Renal cortical epithelial cell (primary cell): ENCODE measurements around the gene SPATA31C1. TPM values are rescaled to one million over a fixed set of nuclear protein-coding genes. Genes with fewer than 3 reads are reported as not detected.
"Not testable (repeated sequence)": the region's sequence is repeated elsewhere in the genome, so short reads cannot be mapped to it uniquely, and the experiment has no call there.

Source experiments
- DNase-seq: peaks from one replicate; pipeline ENCODE4 v3.0.0-alpha.2; 2011; ENCODE audit warnings: low read depth
- total RNA-seq: library from RNA; depleted of rRNA; stranded (reverse); fragments of >200 nt; gene quantifications from 2 replicates; pipeline ENCODE4 v1.2.3, GENCODE V29; 2014

The SPATA31C1 gene
- total RNA-seq, 1 donor from 2014 or later: not detected

DNA sequence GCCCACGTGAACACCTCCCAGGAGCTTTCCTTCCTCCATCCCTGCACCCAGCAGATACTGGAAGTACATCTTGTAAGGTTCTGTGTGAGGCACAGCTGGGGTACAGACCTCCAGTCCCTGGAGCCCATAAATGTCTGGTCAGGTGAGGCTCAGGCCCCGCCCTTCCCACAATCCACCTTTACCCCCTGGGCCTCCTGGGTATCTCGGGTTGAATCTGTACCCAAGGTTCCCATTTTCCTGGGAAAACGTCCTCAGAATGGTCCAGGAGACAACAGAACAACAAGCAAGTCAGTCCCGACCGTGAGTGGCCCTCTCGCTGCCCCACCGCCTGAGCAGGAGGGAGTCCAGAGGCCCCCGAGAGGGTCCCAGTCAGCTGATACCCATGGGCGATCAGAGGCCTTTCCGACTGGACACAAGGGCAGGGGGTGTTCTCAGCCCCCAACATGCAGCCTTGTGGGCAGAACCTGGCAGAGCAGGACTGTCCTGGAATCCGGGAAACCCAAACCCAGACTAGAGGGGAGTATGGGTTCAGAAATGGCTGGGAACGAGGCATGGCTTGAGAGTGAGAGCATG lies 30.7 kb upstream of the SPATA31C1 start:
- DNase-seq: no peak

DNA sequence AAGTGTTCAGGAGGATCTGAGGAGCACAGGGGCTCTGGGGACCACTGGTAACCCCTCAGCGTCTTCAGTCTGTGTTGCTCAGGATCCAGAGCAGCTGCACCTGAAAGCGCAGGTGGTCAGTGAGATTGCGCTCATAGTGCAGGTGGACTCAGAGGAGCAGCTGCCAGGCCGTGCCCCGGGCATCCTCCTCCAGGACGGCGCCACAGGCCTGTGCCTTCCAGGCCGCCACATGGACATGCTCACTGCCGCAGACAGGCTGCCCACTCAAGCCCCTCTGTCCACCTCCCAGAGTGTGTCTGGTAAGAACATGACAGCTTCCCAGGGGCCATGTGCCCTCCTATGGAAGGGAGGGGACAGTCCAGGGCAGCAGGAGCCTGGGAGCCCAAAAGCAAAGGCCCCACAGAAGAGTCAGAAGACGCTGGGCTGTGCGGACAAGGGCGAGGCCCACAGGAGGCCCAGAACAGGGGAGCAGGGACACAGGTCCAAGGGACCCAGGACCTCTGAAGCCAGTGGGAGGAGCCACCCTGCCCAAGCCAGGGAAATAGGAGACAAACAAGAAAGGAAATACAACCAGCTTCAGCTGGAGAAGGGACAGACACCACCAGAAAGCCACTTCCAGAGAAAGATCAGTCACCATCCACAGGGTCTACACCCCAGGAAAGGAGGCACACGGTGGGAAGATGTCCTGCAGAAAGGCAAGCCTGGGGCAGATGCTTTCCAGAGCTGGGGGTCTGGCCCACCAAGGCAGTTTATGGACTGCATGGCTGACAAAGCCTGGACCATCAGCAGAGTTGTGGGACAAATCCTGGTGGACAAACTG lies 29.9 kb upstream of the SPATA31C1 start:
- DNase-seq: no peak

DNA sequence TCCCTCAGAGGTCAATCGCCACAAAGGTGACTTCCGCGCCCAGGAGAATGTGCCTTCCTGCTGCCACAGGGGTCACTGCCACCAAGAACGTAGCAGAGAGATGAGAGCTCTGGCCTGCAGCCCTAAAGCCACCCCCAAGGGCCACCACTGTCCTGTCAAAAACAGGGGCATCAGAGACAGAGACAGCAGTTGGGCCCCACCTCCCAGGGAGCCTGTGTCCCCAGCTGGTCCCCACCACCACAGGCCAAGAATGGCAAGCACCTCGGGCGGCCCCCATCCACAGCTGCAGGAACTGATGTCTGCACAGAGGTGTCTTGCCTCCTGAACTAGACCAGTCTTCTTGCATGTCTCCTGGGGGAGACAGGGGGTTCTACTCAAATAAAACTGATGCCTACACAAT lies 29.3 kb upstream of the SPATA31C1 start:
- DNase-seq: no peak

DNA sequence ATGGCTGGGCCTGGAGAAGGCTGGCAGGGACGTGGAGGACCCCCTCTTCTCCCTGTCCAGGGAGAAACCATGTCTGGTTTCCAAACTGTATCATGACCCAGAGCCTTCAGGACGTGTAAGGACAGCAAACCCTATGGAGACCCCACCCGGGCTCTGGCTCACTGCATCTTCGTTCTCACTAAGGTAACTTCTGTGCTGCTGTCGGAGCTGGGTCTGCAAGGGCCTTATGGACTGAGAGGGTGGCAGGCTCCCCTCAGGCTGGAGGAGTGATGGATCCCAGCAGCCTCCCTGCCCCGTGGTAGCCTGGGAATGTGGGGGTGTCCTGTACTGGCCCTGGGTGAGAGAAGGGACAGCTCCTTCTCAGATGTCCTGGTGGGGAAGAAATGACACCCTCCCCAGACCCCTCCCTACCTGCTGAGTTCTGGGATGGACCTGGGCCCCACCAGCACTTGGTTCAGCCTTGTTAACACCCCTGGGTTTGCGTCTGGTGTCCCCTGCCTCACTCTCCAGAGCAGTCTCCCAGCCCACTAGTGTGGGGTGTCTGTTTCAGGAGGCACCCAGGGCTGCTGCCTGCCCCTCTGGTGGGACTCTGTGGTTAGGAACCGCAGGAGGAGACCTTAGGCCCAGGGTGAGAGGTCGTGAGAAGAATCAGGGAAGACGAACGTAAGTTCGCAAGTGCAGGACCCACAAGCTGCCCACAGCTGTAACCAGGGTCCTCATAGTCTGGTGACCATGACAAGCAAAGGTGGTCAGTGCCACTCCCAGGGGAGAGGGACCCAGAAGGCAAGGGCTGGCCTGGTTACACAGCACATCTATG lies 28.5 kb upstream of the SPATA31C1 start:
- DNase-seq: no peak

DNA sequence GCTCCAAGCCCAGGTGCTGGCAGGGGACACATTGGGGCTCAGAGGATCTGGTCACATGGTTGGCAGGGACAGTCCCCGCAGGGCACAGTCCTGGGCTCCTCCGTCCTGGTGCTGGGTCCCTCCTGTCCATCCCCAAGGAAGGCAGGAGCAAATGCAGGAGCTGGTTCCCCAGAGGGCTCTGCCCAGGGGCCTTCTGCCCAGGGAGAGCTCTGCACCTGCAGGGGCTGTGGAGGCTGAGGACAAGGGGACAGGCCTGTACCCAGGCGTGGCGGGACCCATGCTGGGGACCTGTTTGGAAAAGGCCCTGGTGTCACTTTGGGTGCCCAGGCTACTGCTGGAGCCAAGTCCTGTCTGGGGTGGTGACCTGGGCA lies 27.9 kb upstream of the SPATA31C1 start:
- DNase-seq: no peak

DNA sequence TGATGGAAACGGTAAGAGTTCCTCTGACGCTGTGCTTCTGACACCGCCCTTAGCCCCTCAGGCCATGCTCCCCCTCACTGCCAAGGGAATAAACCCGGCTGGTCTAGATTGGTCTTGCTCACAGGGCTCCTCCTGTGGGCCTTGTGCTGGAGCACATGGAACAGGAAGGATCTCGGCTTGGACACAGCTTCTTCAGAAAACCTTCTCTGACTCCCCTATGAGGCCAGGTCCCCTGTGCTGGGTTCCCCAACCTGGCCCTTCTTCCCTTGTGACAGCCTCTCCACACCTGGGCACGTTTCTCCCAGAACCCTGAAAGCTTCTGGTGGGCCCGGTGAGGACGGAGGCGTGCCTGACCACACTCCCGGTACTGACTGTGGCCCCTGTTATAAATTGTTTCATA lies 26.9 kb upstream of the SPATA31C1 start:
- no peak for DNase-seq

DNA sequence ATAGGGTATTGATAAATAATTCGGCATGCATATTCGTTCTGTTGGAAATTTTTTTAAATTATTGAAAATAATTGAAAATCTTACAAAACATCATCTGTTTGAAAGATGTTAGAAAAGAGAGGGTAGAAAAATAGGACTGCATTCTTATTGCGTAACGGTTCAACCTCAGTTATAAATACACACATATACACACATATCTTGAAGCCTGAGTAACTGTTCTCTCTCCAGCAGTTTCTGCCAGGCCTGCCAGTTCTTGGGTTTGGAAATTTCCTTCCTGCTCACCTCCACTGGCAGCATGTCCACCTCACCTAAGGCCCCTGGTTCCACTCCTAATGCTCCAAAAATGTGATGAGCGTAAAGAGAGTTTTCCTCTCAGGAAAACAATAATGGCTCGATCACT lies 26.0 kb upstream of the SPATA31C1 start:
- DNase-seq: no peak

DNA sequence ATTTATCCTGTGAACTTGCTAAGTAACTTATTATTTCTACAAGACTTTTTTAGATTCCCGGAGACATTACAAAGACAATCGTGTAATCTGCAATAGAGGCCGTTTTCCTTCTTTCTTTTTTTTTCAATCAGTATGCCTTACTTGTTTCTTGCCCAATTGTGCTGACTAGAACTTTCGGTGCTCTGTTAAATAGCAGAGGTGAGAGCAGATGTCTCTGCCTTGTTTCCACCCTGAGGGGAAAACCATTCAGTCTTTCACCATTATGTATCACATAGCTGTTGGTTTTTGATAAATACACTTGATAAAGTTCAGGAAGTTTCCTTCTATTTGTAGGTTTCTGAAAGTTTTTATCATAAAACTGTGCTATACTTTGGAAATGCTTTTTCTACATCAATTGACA lies 24.8 kb upstream of the SPATA31C1 start:
- DNase-seq: no peak

DNA sequence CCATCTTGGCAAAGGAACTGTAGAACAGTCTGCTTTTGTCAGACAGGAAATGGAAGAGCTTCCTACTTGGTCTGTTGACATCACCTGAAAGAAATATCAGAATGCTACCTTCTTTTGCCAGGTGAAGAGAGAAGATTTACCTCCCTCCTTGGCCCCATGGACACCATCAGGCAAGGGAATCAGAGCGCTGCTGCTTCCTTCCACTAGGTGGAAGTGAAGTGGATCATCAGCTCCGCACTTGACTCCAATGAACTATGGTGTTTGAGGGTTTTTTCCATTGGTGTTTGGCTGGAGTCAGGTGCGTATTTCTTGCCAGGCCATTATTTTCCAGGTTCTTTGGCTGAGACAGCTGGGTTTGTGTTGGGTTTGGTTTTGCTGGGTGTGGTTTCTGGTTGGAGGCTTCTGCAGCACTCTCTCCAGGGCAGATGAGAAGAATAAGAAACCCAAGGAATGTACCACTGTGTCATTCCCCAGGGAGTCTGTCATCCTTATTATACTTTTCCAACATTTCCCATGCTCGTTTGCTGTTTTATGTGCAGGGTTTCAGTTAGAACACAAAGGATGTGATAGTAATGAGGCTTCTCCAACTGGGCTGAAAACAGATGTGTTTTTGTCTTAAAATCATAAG lies 22.6 kb upstream of the SPATA31C1 start:
- DNase-seq: no peak

DNA sequence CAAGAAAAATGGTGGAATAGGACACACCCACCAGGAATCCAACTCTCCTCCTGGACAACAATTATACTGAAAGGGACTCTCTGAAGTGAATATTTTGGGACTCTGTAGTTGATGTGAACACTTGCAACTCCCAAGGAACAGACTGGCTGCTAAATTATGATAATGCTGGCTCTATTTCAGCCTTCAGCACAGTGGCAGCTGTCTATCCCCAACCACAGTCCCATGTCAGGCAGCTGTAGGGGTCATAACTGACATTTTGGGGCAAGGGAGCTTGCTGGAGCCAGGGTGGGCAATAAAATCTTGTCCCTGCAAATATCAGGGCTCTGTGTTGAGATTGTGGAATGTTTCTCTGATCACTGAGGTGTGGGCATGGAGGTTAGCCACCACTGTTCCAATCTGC lies 20.9 kb upstream of the SPATA31C1 start:
- no peak for DNase-seq

DNA sequence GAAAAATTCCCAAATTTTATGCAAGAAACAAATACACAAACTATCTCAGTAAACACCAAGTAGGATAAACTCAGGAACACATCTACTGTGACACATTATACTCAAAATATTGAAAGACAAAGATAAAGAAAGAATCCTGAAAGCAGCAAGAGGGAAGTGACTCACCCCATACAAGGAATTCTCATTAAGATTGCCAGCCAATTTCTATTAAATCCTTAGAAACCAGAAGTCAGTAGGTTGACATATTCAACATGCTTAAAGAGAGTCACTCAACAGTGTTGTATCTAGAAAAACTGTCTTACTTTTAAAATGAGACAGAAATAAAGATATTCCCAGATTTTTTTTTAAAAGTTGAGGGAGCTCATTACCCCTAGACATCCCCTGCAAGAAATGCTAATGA lies 19.6 kb upstream of the SPATA31C1 start:
- DNase-seq: peak; percentile 13

DNA sequence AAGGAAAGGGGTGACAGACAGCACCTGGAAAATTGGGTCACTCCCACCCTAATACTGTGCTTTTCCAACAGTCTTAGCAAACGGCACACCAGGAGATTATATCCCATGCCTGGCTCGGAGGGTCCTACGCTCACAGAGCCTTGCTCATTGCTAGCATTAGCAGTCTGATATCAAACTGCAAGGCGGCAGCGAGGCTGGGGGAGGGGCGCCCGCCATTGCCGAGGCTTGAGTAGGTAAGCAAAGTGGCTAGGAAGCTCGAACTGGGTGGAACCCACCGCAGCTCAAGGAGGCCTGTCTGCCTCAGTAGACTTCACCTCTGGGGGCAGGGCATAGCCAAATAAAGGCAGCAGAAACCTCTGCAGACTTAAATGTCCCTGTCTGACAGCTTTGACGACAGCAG lies 15.4 kb upstream of the SPATA31C1 start:
- DNase-seq: not testable (repeated sequence)

DNA sequence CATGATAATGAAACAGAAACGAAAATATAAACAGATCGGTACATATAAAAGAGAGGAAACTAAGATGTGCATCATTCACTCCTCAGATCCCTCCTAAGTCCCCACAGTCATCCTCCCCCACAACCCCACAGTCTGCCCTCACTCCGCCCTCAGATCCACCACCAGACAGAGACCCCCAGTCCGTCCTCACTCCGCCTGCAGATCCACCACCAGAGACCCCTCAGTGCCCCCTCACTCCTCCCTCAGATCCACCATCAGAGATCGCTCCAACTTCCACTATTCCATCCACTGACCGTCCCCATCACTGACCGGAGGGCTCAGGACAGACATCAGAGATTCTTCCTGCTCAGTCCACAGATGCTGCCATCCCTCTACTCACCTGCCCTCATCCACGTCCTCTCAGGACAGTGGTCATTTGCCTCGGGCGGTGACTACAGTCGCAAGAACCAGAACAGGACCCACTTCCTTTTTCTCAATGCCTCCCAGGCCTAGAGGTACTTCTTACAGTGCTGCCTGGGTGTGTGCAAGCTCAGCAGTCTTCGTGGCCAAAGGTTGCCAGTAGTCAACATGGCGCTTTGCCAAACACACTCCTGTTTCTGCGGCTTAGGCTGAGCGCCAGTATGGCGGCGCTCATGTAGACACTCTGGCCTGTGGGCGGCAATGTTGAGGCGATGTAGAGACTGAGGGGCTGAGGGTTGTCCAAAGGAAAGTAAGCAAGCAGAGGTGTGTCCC lies 8.3 kb upstream of the SPATA31C1 start:
- DNase-seq: peak; percentile 83

DNA sequence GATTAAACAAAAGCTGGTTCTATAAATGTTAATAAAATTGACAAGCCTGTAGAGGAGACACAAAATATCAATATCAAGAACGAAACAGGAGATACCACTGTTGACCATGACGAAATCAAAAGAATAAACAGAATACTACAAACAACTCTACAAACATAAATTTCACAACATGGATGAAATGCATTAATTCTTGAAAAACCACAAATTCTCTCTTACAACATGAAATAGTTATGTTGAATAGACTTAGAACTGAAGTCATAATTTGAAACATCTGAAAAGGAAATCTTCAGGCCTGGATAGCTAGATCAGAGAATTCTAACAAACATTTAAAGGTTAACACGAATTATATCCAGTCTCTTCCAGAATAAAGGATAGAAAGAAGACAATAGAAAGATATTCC lies 6.9 kb upstream of the SPATA31C1 start:
- DNase-seq: no peak

DNA sequence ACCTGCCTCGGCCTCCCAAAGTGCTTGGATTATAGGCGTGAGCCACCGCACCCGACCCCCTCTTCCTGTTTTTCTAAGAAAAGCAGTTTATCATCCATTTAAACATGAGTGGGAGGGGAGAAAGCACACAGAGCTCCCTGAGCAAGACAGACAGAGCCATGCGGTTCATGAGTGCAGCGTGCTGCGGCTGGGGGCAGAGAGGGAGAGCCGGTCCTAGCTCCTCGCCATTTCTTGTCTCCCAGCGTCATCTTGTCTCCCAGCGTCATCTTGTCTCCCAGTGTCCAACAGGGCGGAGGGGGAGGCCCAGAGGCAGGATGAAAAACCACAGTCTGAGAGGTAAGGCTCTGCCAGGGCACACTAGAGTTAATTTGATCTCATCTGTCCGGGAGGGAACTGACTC lies 1.3 kb downstream of the SPATA31C1 start:
- DNase-seq: not testable (repeated sequence)

DNA sequence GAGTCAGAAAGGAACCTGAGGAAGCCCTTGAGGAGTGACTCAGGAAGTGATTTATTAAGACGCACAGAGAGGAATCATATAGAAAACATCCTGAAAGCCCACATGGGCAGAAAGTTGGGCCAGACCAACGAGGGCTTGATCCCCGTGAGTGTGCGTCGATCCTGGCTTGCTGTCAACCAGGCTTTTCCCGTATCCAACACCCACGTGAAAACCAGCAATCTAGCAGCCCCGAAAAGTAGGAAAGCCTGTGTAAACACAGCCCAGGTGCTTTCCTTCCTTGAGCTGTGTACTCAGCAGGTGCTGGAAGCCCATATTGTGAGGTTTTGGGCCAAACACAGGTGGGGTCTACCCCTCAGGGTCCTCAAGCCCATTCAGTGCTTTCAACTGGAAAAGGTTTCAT lies 3.8 kb downstream of the SPATA31C1 start:
- DNase-seq: not testable (repeated sequence)

DNA sequence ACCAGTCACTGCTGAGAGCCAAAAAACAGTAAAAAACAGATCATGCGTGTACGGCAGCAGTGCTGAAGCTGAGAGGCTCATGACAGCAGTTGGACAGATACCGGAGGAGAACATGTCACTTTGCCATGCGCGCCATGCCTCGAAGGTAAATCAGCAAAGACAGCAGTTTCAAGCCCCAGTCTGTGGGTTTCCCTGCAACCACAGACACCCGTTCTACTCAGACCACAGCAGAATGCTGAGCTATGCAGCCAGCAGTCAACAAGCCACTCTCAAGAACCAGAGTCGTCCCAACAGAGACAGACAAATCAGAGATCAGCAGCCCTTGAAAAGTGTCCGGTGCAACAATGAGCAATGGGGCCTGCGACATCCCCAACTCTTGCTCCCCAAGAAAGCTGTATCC lies 5.2 kb downstream of the SPATA31C1 start:
- not testable (repeated sequence) for DNase-seq

DNA sequence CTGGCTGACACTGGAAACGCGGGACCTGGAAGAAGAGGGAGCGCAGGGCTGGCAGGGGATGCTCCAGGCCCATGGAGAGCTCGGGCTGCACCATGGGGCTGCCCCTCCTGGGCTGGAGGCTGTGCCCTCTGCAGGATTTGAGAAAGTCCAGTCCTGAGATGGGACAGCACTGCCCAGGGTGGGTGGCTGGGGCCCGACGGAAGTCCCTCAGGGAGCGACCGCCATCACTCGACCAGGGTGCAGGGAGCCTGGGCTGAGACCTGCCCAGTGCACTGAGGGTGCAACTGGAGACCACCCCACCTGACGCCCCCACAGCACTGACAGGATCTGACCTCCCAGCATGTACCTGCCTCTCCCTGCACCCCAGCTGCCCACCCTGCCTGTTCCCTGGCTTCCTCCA lies 7.1 kb downstream of the SPATA31C1 start:
- not testable (repeated sequence) for DNase-seq

DNA sequence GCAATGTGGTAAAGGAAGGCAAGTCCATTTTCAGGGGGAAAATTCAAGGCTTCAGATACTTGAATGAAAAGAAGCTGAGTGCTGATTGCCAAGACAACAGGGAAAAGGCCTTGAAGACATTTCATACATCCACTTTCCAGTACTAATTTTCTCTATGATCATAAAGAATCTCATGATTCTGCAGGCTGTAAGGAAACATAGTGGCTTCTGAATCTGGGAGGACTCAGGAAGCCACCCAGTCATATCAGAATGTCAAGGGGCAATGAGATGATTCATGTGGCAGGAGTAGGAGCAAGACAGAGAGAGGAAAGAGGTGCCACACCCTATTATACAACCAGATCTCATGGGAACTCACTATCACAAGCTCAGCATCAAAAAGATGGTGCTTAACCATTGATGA lies 11.4 kb downstream of the SPATA31C1 start:
- not testable (repeated sequence) for DNase-seq

DNA sequence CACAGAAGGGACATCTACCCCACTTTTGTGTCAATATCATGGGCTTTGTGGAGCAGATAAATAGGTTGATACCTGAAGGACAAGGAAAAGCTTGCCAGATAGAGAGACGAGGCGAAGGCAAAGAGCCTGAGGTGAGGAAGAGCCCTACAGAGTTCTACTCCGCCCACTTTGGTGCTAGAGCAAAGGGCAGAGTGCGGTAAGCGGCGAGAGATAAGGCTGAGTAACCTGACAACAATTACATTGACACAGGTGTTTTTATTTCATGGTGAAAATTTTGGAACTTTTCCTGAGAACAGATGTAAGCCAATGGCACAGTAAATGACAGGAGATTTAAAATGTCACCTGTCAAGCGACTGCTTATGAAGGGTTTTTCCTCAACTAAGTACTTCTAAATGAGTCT lies 16.7 kb downstream of the SPATA31C1 start:
- DNase-seq: not testable (repeated sequence)

DNA sequence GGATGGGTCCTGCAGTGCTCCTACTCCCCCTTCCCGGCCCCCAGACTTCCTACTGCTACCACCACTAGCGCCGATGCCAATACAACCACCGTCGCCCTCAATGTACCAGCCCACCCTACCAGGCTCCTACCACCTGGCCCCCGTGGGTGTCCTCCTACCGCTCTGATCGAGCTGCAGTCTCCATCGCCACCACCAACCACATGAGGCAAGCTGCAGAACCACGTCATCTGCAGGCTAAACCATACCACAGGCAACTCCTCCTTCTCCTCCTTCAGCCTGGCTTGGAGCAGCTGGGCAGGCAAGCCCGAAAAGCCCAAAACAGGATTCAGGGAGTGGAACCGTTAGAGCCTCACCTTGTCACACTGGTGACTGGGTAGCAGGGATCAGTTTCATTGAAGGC lies 19.6 kb downstream of the SPATA31C1 start:
- DNase-seq: not testable (repeated sequence)

DNA sequence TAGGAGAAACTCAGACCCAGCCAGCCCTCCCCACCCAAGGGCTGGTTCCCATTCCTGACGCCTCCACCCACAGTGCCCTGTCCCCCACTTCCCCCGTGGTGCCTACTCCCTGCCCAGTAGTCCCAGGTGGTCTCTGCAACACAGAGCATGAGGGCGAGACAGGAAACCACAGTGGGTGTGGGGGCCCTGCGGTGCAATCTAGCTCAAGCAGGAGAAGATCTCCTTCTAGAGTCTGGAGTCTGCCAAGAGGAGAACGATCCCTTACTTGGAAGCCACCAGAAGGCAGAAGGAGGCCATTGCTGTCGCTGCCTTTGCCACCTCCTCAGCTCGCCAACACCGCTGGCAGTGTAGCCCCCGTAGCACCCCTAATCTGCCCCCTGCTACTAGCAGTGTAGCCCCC lies 20.2 kb downstream of the SPATA31C1 start:
- DNase-seq: not testable (repeated sequence)
